ENCODE results near the gene ZNF862.
A peak's percentile ranks its signal among the peaks of the same experiment; 100 is the strongest.
"Not testable (repeated sequence)": the region's sequence is repeated elsewhere in the genome, so short reads cannot be mapped to it uniquely, and the experiment has no call there.

ZNF862 gene

DNA sequence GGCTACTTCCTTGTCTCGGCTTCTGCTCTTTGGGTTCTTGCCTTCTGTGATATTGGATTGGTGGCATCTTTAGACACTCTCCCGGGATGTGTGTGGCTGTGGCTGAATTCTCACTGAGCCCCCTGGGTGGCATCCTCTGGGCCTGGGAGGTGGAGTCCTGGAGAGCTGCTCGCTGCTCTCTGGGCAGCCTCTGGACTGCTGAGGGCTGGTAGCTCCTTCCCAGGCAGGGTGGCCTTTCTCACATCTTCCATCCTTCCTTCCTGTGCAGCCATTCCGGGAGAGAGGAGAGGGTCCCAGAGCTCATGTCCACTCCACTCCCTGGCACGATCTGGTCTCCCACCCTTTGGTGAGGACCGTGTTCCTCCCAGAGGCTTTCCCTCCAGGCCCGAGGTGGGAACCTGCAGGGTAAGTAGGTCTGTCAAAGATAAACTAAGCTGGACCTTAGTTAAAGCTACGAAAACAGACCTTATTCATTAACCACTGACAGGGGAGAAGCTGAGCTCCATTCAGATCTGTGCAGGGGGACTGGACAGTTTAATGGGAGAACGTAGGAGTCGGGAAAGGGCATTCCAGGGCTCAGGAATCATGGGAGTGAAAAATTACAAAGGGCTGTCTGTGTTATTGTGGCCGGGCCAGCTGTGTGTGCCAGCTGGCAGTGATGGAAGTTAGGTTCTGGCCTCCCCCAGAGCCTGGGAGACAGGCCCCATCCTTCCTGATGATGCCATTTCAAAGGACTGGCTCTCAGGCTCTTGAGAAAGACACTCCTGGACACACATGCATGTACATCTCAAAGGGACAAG, 44.3 kb downstream of the ZNF862 start:
- DNase-seq = no peak

DNA sequence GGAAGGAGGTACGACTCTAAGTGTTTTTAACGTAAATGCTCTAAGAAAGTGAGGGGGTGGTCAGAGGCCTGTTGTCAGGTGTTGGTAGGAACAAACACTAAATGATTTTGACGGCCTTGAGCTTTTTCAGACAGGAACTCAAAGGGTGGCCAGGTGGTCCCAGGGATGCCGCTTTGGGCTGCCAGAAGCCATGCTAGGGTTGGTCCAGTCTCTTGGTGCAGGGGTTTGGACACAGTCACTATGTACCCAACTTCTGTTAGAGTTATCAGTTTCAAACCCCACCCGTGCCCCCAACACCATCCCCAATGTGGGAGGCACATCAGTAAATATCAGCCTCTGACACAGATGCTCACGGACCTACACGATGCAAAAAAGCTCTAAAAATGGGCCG, 44.9 kb downstream of the ZNF862 start:
- no peak for DNase-seq

DNA sequence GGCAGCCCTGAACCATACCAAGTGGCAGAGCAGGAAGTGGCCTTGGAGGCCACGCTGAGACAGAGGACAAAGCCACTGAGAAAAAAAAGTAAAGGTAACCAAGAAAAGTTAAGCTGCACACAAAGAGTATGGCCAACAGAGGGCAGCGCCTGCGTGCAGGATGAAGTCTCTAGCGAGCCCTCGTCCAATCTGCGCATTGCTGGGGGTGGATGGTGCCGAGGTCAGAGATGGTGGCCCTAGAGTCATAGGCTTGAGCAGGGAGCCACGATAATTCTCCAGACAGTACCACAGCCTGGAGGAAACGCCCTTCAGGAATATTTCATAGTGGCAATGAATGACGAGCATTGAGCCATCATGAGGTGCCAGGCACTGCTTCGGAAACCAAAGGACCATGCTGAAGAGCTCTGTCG, 45.3 kb downstream of the ZNF862 start:
- no peak for DNase-seq

DNA sequence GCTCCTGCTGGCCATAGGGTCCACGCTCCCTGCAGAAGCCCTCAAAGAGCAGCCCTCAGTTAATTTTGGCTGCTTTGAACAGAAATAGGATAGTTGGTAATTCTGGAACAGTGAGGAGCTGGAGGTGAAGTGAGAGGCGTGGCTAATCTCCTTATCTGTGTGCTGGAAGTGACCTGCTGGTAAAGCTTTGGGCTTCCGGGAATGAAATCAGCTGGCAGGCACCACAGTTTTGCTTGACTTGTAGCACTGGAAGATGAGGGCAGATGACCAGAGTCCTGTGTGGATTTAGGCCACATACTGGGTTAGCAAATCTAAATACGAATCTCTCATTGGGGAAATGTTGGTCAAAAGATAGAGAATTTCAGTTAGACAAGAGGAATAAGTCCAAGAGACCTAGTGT, 45.8 kb downstream of the ZNF862 start:
- no peak for DNase-seq

DNA sequence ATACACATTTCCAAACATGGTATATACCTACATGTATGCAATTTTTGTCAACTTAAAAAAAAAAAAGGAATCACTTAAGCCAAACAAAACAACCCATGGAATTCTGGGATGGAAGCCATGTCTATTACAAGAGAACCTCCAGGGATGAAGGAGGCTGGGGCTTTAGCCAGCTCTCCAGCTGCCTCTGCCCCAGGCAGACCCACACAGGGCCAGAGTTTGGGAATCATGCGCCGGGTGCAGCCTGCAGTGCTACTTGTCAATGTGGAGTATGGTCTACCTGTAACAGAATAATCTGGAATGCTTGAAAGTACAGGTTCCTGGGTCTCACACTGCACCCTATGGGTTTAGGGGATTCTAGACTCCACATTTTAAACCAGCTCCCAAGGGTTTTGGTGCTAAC, 46.4 kb downstream of the ZNF862 start:
- no peak for DNase-seq

DNA sequence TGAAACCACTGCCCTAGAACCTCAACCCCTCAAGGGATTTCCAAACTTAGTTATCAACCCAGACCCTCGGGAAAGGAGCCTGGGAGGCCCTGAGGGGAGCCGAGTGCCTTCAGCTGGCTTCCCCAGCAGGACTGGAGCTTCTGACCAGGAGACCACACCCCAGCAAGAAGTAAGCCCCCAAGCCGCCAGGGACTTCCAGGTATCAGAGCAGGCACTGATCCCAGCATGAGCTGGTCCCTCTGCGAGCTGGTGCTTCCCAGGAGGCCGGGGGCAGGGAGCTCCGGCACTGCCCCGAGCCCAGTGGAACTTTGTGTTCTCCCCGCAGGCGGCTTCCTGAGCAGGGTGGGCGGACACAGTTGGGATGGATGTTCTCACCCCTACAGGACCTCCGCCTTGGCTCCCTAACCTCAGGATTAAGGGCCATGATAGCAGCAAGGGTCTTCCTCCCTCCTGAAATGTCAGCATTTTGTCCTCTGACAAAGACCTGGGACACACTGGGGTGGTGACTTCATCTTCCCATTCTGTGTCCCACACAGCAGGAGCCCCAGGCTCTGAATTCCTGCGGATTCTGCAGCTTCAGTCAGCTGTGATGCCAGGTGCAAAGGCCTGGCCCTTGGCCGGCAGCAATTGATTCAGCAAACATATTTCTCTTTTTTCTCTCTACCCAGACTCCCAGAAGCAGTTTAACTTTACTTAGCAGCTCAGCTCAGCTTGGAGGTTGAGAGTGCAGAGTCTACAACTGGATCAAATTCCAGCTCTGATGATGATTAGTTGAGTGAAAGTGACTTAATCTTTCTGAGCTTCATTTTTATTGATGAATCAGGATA, 47.2 kb downstream of the ZNF862 start:
- peak; percentile 43 for DNase-seq

DNA sequence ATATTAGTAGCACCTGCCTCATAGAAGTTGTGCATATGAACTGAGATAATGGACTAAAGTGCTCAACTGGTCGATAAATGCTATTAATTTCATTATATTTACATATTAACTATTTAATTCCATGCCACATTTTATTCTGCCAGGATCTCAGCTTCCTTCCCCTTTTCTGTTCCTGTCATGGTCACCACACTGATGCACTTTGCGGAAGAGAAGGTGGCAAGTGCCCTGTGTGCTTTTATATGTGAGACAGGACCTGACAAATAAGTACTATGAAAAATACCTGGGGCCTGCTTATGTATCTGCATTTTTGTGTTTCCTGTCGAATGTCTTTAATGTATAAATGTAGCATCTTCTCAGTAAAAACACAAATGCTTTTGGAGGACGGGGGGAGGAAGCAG, 47.8 kb downstream of the ZNF862 start:
- DNase-seq = no peak

DNA sequence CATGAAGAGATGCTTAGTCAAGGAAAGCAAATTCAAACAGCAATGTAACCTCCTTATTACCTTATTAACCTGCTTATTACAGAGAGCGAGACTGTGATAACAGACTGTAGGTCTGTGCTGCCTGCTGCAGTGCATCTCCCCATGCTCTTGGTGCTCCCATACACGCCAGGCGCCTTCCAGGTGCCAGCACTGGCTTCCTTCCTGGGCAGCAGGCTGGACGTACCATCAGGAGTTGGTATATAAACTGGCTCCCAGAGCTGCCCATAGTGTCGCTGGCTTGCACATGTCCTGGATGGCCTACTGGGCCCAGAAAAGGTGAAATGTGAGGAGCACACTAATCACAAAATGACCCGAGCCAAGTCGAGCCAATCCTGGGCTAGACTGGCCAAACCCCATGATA, 49.1 kb downstream of the ZNF862 start:
- no peak for DNase-seq

DNA sequence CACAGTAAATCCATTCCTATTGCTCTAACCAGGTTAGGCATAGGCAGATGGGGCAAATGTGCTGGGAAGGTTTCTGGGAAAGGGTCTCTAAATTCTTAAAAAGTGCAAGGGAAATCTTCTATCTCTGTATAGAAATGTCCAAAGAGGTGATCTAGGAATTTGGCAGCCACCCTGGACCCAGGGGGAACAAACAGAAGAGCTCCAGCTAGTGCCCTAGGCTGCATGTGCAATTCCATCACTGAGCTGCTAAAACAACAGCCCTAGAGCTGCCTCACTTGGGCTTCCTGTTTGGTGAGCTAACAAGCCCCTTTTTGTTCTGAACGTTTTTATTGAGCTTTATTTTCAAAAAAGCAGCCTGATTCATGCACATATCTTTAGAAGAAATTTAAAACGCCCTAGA, 52.5 kb downstream of the ZNF862 start:
- not testable (repeated sequence) for DNase-seq

DNA sequence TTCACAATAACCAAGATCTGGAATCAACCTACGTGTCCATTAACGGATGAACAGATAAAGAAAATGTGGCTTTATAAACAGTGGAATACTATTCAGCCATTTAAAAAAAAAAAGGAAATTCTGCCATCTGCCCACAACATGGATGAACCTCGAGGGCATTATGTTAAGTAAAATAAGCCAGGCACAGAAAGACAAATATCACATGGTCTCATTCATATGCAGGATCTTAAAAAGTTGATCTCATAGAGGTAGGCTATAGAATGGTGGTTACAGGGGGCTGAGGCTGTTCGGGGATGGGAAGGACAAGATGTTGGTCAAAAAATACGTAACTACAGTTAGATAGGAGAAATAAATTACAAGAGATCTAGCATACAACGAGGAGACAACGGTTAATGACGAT, 56.8 kb downstream of the ZNF862 start:
- DNase-seq = not testable (repeated sequence)

DNA sequence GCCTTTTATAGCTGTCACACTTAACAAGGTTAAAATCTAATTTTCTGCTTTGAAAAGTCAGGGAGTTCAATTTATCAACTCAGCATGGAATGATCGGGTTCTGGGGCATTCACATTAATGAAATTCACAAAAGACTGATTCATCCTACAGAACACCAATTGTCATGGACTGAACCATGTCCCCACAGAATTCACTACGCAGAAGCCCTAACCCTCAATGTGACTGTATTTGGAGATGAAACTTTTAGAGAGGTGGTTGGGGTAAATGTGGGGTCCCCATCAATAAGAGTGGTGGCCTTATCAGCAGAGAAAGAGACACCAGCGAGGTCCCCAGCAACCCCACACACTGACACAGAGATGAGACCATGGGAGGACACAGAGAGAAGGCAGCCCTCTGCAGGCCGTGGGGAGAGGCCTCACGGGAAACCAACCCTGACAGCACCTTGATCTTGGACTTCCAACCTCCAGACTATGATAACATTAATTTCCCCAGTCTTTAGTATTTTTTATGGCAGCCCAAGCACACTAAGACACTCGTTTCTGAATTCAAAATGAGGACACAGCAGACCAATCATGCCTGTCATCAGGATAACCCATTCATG, 69.7 kb downstream of the ZNF862 start:
- not testable (repeated sequence) for DNase-seq

DNA sequence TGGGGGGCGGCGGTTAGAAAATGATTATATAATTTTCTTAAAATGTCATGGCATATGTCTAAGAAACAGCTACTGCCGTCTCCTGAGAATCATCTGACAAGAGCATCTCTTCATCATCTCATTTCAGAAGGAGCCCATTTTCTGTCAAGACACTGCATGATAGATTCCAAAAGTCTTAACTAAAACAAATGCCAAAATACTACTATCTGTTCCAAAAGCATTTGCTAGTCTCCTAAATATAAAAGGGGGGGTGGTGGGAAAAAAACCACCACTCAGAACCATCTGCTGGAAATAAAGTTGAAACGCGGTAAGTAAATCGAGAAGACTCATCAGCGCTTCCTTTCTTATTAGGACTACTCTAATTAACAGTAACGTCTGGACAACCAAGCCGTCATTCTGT, 72.0 kb downstream of the ZNF862 start:
- not testable (repeated sequence) for DNase-seq

DNA sequence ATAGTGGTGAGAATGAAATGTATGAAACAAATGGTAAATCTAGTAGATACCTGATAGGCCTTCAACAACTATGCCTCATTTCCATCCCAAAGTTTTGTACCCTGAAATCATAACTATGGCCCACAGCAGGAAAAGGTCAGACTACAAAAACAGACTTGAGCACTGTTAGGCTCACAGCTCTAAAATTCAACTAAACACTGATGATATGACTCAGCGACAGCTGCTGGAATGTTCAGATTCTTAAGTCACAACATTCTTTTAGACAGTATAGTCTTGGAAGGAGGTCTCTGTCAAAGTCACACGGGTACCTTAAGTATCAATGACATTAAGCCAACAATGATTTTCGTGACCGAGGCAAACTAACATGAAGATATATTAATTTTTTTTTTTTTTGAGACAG, 74.0 kb downstream of the ZNF862 start:
- DNase-seq = not testable (repeated sequence)
